IgD-negative memory B cell (primary cell): ENCODE results near the gene ICE2. TPM values are rescaled to one million over a fixed set of nuclear protein-coding genes. Genes with fewer than 3 reads are reported as not detected.

Experiments used
- H3K27ac Mint-ChIP-seq, 3 donors: one replicate each; pipeline ENCODE4 v1.8.0; 2020 to 2022; ENCODE audit warnings: mild to moderate bottlenecking in 3 of 3, mixed read lengths in 3 of 3, moderate library complexity in 1 of 3
- H3K27me3 Mint-ChIP-seq: one replicate; pipeline ENCODE4 v1.8.0; 2021; ENCODE audit warnings: mixed read lengths
- H3K36me3 Mint-ChIP-seq: one replicate; pipeline ENCODE4 v1.8.0; 2020; ENCODE audit warnings: mild to moderate bottlenecking, mixed read lengths
- H3K4me1 Mint-ChIP-seq, 3 donors: one replicate each; pipeline ENCODE4 v1.8.0; 2020 to 2022; ENCODE audit warnings: mixed read lengths in 3 of 3, mild to moderate bottlenecking in 1 of 3
- H3K4me3 Mint-ChIP-seq, 4 donors: one replicate each; pipeline ENCODE4 v1.8.0; 2020 to 2022; ENCODE audit warnings: mild to moderate bottlenecking in 4 of 4, mixed read lengths in 4 of 4, moderate library complexity in 3 of 4
- H3K9me3 Mint-ChIP-seq, 3 donors: one replicate each; pipeline ENCODE4 v1.8.0; 2020 to 2021; ENCODE audit warnings: mixed read lengths in 3 of 3, mild to moderate bottlenecking in 1 of 3
- polyA plus RNA-seq: library from polyadenylated mRNA; unstranded; fragments of 300-500 nt; fragmentation: Illumina TruSeq; gene quantifications from one replicate; pipeline ENCODE4 v1.2.3, GENCODE V29; 2021

The ICE2 gene
- polyA plus RNA-seq, 1 donor from 2014 or later, result 52.8 TPM

DNA sequence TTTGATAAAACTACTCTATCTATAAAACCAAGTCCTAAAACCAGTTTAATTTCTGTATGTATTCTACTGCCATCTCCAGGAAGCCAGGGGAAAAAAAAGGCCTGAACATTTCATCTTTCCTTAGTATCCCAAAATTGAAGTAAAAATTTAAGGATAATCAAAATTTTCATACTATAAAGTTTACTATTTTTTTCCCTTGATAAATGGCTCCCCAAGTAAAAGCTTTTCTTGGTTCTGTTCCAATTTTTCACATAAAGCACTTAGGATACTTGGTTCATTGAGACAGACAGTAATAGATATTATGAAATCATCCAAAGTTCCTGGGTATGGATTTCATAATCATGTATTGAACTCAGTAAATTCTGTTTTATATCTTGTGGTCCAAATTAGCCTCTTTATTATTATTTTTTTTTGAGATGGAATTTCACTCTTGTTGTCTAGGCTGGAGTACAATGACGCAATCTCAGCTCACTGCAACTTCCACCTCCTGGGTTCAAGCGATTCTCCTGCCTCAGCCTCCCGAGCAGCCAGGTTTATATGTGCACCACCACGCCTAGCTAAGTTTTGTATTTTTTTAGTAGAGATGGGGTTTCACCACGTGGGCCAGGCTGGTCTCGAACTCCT, 34.5 kb downstream of the ICE2 start:
- H3K4me3 Mint-ChIP-seq, result no peak overlapping the region
- no peaks in the 10 kb centered on the region for H3K27me3 Mint-ChIP-seq
- H3K36me3 Mint-ChIP-seq, result no peaks in the 10 kb centered on the region
- H3K4me1 Mint-ChIP-seq, result peaks cover 0 to 2% (median 0%) of the 10 kb centered on the region in 3 donors
- no peaks in the 10 kb centered on the region for H3K9me3 Mint-ChIP-seq
- peak overlapping the region in 1 of 3 donors; percentile 5 for H3K27ac Mint-ChIP-seq

DNA sequence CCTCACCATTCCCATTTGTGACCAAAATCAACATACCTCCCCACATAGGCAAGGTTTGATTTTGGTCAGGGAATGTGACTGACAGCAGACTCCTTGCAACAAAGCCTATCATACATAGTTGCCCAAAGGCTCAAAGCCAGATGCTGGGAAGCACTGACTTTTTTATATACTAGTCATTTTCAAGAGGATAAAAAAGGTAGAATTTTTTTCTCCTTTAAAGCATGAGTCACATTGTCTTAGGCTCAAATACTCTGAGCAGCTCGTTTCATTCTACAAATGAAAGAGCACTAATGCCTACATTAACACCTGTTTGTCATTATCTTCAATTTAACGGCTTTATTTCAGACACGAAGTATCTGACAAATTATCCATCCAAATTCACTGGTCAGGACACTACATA, 36.2 kb downstream of the ICE2 start:
- Mint-ChIP-seq H3K4me3 (no peak overlapping the region), H3K4me1 (peaks cover 0 to 2% (median 0%) of the 10 kb centered on the region in 3 donors), H3K27ac (no peak overlapping the region), H3K36me3 (no peaks in the 10 kb centered on the region), H3K27me3 (no peaks in the 10 kb centered on the region), H3K9me3 (no peaks in the 10 kb centered on the region)

DNA sequence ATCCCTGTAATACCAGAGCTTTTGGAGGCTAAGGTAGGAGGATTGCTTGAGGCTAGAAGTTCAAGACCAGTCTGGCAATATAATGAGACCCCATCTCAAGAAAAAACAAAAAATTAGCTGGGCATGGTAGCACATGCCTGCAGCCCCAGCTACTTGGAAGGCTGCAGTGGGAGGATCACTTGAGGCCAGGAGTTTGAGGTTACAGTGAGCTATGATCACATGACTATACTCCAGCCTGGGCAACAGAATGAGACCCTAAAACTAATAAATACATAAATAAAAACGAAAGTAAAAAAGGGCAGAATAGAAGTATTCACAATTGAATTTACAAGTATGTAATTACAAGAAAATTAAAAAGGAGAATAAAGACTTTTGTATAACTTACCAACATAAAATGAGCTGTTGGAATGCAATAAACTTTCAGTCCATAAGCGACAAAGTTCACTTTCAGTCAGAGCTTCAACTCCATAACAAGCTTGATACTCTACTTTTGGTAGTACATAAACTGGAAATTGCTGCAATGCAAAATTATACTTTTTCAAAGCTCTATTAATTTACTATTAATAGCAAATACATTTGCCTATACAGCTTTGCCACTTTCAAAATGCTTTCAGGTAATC, 36.8 kb downstream of the ICE2 start:
- H3K4me3 Mint-ChIP-seq, result no peak overlapping the region
- no peak overlapping the region for H3K27ac Mint-ChIP-seq
- no peaks in the 10 kb centered on the region for H3K36me3 Mint-ChIP-seq
- H3K4me1 Mint-ChIP-seq, result peaks cover 0 to 2% (median 0%) of the 10 kb centered on the region in 3 donors
- H3K27me3 Mint-ChIP-seq, result no peaks in the 10 kb centered on the region
- no peaks in the 10 kb centered on the region for H3K9me3 Mint-ChIP-seq

DNA sequence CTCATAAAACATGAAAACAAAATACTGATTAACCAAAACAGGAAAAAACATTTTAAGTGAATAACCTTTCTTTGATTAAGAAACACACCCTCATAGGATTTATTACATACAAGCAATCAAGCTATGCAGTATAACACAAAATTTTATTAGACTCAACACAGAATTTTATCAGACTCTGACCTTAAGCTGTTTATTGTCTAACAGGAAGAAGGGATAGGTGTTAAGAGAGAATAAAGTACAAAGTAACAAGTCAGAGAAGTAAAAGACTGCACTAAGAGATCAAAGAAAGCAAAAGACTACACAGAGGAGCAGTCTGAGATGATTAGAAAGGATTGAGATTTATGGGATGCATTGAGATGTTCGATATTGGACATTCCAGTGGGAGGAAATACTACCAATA, 37.6 kb downstream of the ICE2 start:
- Mint-ChIP-seq H3K27ac (peak overlapping the region in 1 of 3 donors; percentile 67), H3K27me3 (no peaks in the 10 kb centered on the region), H3K9me3 (no peaks in the 10 kb centered on the region), H3K4me1 (peaks cover 0 to 2% (median 0%) of the 10 kb centered on the region in 3 donors), H3K4me3 (no peak overlapping the region), H3K36me3 (no peaks in the 10 kb centered on the region)

- Mint-ChIP-seq H3K27me3 (no peaks in the 10 kb centered on the region), H3K27ac (no peak overlapping the region), H3K4me1 (no peaks in the 10 kb centered on the region), H3K9me3 (no peaks in the 10 kb centered on the region), H3K4me3 (no peak overlapping the region), H3K36me3 (no peaks in the 10 kb centered on the region)
These were observed 40.3 kb downstream of the ICE2 start for GRCh38 chr15:60438646-60439045.

- Mint-ChIP-seq H3K27ac (no peak overlapping the region), H3K36me3 (peaks cover 2% of the 10 kb centered on the region), H3K4me3 (no peak overlapping the region), H3K27me3 (no peaks in the 10 kb centered on the region), H3K4me1 (no peaks in the 10 kb centered on the region), H3K9me3 (no peaks in the 10 kb centered on the region)
These were observed 50.0 kb downstream of the ICE2 start for GRCh38 chr15:60428935-60429334.

DNA sequence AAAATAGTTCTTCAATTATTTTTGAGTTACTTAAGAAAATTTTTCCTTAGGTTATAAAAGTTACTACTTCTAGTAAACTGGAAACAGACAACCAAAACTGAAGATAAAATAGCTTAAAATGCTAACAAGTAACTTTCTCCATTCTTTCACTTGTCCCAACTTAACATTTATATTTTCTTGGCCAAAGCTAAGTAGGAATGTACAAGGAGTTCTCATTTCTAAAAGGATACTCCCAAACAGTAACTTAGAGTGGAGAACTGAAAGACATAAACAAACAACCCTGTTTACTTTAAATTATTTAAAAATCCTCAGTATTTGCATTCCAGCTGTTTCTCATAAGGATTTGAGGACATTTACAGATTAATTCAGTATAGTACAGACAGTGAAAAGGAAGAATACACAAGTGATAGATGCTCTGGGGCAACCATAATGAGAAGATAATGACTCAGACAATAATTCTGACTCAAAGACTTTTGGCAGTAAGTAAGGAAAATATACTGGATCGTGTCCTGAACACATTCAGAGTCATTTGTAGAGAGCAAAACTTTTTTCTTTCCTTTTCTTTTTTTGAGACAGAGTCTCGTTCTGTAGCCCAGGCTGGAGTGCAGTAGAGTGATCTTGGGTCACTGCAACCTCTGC, 52.0 kb downstream of the ICE2 start:
- Mint-ChIP-seq H3K36me3 (peaks cover 4% of the 10 kb centered on the region), H3K9me3 (no peaks in the 10 kb centered on the region), H3K4me3 (no peak overlapping the region), H3K4me1 (no peaks in the 10 kb centered on the region), H3K27me3 (no peaks in the 10 kb centered on the region), H3K27ac (no peak overlapping the region)

DNA sequence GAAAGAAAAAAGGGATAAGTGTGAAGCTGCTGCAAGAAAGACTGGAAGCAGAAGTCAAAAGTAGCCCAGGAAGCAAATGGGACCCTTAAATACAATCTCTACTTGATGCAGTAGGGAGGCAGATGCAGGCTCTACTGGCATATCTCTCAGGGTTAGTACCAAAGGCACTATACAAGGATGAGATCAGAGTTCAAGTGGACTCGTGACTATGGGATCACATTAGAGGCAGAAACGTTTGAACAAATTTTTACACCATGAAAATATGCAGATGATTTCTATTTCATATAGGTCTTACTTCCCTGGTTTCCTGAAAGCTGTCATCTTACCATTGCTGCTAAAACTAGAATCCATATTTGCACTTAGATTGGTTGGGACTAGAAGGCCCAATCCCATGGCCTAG, 53.5 kb downstream of the ICE2 start:
- Mint-ChIP-seq H3K27ac (no peak overlapping the region), H3K9me3 (no peaks in the 10 kb centered on the region), H3K4me1 (no peaks in the 10 kb centered on the region), H3K36me3 (peaks cover 2% of the 10 kb centered on the region), H3K4me3 (no peak overlapping the region), H3K27me3 (no peaks in the 10 kb centered on the region)

- H3K36me3 Mint-ChIP-seq, result peaks cover 3% of the 10 kb centered on the region
- H3K4me1 Mint-ChIP-seq, result no peaks in the 10 kb centered on the region
- no peaks in the 10 kb centered on the region for H3K27me3 Mint-ChIP-seq
- H3K27ac Mint-ChIP-seq, result peak overlapping the region in 1 of 3 donors; percentile 16
- no peaks in the 10 kb centered on the region for H3K9me3 Mint-ChIP-seq
- no peak overlapping the region for H3K4me3 Mint-ChIP-seq
These were observed 54.9 kb downstream of the ICE2 start for GRCh38 chr15:60424006-60424405.

- H3K4me1 Mint-ChIP-seq, result no peaks in the 10 kb centered on the region
- H3K27me3 Mint-ChIP-seq, result no peaks in the 10 kb centered on the region
These were observed 55.4 kb downstream of the ICE2 start for GRCh38 chr15:60423537-60423936.

DNA sequence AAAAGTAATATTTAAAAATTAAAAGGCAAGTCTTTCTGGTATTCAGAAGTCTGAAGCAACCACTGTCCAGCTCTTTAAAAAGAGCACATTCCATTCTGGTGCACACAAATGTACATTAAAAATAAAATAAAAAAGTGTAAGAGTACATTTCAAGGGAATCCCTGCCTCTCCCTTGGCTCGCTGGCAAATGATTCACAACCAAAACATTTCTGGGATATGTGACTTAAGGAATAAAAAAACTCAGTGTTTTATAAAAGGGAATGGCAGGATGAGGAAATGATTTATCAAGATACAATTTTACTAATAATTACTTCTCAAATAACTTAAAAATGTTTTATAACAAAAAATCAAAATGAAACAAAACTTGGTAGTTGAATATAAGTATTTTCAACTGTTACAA, 57.4 kb downstream of the ICE2 start:
- no peak overlapping the region for H3K4me3 Mint-ChIP-seq

More at GRCh38 chr15:60423537-60423936, 55.4 kb downstream of the ICE2 start:
- peaks cover 3% of the 10 kb centered on the region for H3K36me3 Mint-ChIP-seq
- no peaks in the 10 kb centered on the region for H3K9me3 Mint-ChIP-seq
- no peak overlapping the region for H3K4me3 Mint-ChIP-seq
- peak overlapping the region in 1 of 3 donors; percentile 16 for H3K27ac Mint-ChIP-seq

DNA sequence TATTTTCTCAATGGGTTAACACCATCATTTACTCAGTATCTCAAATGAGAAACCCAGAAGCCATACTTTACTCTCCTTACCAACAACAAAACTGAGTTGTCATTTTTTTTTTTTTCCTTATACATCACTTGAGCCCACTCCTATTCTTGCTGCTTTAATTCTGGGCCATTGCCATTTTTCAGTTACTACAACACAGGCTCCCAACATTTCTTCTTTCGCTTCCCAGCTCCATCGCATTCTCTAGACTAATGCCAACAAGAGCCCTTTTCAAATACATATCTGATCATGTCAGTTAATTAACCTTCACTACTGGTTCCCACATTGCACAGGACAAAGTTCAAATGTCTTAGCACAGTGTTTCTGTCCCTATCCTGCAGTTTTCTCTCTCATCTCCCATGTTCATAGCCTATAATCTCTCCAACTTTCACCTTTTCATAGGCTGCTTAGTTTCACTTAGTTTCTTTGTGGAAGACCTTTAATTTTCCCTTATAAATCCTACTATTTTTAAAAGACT, 58.7 kb downstream of the ICE2 start:
- Mint-ChIP-seq H3K4me3 (no peak overlapping the region), H3K27me3 (no peaks in the 10 kb centered on the region), H3K36me3 (peaks cover 3% of the 10 kb centered on the region), H3K4me1 (no peaks in the 10 kb centered on the region), H3K27ac (no peak overlapping the region), H3K9me3 (no peaks in the 10 kb centered on the region)

More for the DNA sequence above, 57.4 kb downstream of the ICE2 start:
- Mint-ChIP-seq H3K27ac (no peak overlapping the region), H3K27me3 (no peaks in the 10 kb centered on the region), H3K4me1 (no peaks in the 10 kb centered on the region), H3K36me3 (peaks cover 3% of the 10 kb centered on the region), H3K9me3 (no peaks in the 10 kb centered on the region)

DNA sequence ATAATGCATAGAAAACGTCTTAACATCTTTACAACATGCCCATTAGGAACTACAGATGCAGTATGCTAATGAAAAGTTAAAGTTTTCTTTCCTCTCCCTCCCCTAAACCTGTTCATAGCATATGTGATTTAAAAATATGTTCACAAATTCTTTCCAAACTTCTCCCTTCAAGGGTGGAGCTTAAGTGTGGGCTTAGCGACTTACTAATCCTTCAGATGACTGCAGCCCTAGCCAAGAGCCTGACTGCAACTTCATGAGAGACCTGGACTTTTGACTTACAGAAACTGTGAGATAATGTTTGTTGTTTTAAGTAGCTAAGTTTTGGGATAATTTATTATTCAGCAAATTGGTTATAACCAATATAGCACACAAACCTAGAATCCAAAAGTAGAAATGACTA, 59.2 kb downstream of the ICE2 start:
- Mint-ChIP-seq H3K4me3 (no peak overlapping the region), H3K27ac (no peak overlapping the region), H3K4me1 (no peaks in the 10 kb centered on the region)

GRCh38 chr15:60418096-60418495, 60.8 kb downstream of the ICE2 start:
- H3K27ac Mint-ChIP-seq, result no peak overlapping the region
- peaks cover 0 to 2% (median 0%) of the 10 kb centered on the region in 3 donors for H3K4me1 Mint-ChIP-seq
- H3K36me3 Mint-ChIP-seq, result peaks cover 3% of the 10 kb centered on the region

More for the DNA sequence above, 59.2 kb downstream of the ICE2 start:
- H3K36me3 Mint-ChIP-seq, result peaks cover 3% of the 10 kb centered on the region
- H3K9me3 Mint-ChIP-seq, result no peaks in the 10 kb centered on the region
- no peaks in the 10 kb centered on the region for H3K27me3 Mint-ChIP-seq

GRCh38 chr15:60417112-60417511, 61.8 kb downstream of the ICE2 start:
- no peak overlapping the region for H3K27ac Mint-ChIP-seq
- H3K36me3 Mint-ChIP-seq, result peaks cover 2% of the 10 kb centered on the region
- H3K9me3 Mint-ChIP-seq, result no peaks in the 10 kb centered on the region
- H3K4me3 Mint-ChIP-seq, result no peak overlapping the region
- H3K27me3 Mint-ChIP-seq, result no peaks in the 10 kb centered on the region
- H3K4me1 Mint-ChIP-seq, result peaks cover 0 to 2% (median 0%) of the 10 kb centered on the region in 3 donors

More at GRCh38 chr15:60418096-60418495, 60.8 kb downstream of the ICE2 start:
- no peak overlapping the region for H3K4me3 Mint-ChIP-seq
- no peaks in the 10 kb centered on the region for H3K9me3 Mint-ChIP-seq
- H3K27me3 Mint-ChIP-seq, result no peaks in the 10 kb centered on the region
